Peyer's patch (tissue), 4 donors: ENCODE measurements around the gene NCOA3.

Experiments used
- POLR2A ChIP-seq, 2 donors: fragments of 450-650 bp; IDR thresholded peaks; one replicate each; pipeline ENCODE4 v1.5.1; 2017; ENCODE audit warnings: antibody characterized with exemption in 2 of 2, mild to moderate bottlenecking in 2 of 2, moderate library complexity in 2 of 2
- TF ChIP-seq, protein P1 (sequence below), 6 experiments: fragments of 450-650 bp in 4 of 6; fragments of 200-600 bp in 2 of 6; sonication (generic) in 1 of 6; IDR thresholded peaks; one replicate each; pipeline ENCODE4 v1.5.1; 2017 to 2019; ENCODE audit warnings: antibody characterized with exemption in 6 of 6, mild to moderate bottlenecking in 3 of 6, moderate library complexity in 1 of 6

DNA sequence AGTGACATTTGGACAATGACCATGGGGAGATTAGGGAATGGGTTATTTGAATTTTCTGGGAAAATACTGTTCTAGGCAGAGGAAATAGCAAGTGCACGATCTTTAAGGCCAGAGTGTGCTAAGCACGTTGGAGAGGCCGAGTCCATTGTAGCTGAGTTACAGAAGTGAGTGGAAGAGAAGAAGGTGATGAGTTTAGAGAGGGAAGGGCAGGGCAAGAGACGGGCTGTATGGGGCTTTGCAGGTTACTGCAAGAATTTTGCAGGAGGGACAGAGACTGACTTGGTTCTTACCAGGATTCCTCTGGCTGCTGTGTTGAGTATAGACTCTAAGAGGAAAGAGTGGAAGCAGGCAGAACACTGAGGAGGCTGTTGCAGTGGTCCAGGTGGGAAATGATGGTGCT lies 1.1 kb upstream of the NCOA3 start:
- TF ChIP-seq, protein P1, sequence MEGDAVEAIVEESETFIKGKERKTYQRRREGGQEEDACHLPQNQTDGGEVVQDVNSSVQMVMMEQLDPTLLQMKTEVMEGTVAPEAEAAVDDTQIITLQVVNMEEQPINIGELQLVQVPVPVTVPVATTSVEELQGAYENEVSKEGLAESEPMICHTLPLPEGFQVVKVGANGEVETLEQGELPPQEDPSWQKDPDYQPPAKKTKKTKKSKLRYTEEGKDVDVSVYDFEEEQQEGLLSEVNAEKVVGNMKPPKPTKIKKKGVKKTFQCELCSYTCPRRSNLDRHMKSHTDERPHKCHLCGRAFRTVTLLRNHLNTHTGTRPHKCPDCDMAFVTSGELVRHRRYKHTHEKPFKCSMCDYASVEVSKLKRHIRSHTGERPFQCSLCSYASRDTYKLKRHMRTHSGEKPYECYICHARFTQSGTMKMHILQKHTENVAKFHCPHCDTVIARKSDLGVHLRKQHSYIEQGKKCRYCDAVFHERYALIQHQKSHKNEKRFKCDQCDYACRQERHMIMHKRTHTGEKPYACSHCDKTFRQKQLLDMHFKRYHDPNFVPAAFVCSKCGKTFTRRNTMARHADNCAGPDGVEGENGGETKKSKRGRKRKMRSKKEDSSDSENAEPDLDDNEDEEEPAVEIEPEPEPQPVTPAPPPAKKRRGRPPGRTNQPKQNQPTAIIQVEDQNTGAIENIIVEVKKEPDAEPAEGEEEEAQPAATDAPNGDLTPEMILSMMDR (IDR thresholded peaks at IDR 0.05) = no peak
- no peak for TF ChIP-seq POLR2A (IDR thresholded peaks at IDR 0.05)
